GM18526 (cell line): ENCODE measurements around the gene ADAM17.

Experiments used
- POLR2A ChIP-seq: IDR thresholded peaks from 3 replicates; pipeline ENCODE4 v1.6.1; 2011; ENCODE audit not compliant: insufficient read length; ENCODE audit errors: extremely low read depth

ADAM17 gene

DNA sequence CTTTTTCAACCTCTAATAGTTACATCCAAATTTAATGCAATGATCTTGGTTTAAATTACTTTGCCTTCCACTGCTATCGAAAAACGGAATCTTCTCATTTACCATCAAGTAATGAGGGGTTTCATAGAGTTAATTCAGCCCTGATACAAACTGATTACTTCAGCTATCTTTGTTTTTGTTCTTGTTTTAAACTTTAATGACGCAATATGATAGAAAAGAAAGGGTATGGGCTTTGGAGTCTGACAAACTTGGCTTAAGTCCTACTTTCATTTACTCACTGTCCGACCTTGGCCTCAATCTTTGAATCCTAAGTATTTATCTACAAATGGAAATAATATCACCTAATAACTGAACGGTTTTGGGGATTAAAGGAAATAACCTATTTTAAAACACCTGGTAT lies 16.1 kb downstream of the ADAM17 start:
- no peak for TF ChIP-seq POLR2A

DNA sequence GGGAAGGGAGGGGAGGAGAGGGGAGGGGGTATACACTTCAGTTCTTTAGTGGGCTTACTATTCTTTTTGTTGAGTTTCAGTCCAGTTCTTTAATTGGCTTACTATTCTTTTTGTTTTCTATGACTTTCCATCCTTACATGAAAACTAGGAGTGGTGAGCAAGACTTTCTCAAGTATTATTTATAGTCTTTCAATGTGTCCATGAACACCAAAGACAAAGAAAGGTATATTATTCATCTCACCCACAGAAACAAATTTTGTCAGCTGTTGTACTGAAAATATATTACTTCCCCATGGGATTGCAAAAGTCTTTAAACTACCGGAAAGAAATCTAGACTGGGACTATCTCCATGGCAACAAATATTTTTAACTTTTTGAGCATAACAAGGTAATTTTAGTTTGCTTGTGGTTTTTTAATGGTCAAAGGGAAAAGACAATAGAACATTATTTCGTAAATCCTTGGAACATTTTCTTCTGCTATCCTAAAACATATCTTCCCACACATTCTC lies 17.6 kb downstream of the ADAM17 start:
- no peak for TF ChIP-seq POLR2A

DNA sequence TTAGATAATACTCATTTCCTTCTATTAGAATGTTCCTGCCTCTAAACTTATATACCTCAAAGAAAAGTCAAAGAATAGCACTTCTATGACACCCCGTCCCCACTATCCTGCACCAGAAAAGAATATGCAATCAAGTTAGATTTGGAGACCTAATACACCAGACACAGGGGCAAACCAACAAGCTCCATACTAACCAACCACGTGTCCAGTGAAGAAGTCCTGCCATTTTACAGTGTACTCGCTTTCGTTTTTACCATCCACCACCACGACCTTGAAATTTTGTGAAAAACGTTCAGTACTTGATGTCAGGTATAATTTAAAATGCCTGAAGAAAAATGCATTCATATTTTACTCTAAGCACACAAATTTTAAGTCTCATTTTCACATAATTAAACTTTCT lies 19.1 kb downstream of the ADAM17 start:
- no peak for TF ChIP-seq POLR2A

DNA sequence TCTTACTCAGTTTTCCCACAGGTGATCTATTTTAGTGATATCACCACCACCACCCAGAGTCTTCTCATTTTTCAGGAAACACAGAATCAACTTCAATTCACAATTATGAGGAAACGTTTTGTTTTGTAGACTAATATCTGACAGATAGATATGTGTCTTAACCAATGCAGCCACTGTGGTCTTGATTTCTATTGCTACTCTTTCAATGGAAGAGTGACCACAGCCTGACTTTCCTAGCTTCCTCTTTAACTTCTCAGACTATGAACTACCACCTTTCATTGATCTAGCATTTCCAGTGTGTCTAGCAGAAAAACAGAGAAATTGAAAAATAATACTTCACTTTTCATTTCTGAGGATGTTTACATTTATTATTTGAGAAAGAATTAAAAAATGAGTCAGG lies 20.5 kb downstream of the ADAM17 start:
- TF ChIP-seq POLR2A: no peak

DNA sequence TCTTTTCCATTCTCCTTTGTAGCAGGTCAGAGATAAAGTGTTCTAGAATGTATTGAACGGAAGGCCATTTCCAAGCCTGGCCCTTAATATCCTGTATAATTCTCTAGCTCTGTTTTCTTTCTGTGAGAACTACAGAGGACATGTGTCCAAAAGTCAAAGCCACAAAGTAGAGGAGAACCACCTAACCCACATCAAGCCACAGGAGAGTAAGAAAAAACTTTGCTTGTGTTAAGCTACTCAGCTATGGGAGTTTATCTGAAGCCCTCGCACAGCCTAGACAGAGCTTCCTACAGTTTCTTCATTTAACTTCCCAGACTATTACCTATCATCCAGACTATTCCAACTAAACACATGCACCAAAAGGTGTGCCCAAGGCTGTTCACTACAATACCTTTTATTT lies 22.0 kb downstream of the ADAM17 start:
- no peak for TF ChIP-seq POLR2A

DNA sequence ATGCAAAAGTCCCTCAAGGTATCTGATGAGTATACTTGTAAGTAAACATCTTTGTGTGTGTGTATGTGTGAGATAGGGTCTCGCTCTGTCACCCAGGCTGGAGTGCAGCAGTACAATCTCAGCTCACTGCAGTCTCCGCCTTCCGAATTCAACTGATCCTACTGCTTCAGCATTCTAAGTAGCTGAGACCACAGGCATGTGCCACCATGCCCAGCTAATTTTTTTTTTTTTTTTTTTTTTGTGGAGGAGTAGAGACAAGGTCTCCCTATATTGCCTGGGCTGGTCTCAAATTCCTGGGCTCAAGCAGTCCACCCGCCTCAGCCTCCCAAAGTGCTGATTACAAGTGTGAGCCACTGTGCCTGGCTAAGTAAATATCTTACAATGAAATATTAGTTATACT lies 23.2 kb downstream of the ADAM17 start:
- no peak for TF ChIP-seq POLR2A

DNA sequence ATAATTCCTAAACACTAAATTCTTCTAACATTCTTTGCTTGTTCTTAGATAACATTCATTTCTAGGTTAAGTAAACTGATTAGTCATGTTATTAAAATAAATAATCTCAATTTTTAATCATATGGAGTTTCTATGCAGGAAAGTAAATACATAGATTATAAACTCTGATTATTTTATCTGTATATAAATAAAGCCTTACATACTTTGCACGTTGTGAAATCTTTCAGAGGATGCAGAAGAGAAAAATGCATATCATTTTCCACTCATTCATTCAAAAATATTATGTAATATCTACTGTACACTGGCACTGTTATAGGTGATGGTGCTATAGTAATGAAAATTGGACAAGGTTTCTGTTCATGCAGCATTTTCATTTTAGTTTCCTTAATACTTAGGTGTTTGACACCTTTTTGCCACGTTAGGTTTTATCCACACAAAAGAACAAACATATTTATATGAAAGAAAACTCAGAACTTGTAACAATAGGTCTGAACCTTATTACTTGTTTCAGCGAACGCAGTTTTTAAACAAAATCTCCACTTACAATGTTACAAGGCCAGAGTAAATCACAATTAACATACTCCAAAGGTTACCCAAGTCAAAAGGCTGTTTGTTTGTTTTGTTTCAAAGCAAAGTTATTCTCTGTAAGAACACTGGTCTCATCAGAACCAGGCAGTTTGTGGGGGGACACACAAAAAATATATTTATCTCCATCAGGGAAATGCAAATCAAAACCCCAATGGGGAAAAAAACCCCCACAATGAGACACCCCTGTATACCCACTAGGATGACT lies 27.4 kb downstream of the ADAM17 start:
- TF ChIP-seq POLR2A: no peak

DNA sequence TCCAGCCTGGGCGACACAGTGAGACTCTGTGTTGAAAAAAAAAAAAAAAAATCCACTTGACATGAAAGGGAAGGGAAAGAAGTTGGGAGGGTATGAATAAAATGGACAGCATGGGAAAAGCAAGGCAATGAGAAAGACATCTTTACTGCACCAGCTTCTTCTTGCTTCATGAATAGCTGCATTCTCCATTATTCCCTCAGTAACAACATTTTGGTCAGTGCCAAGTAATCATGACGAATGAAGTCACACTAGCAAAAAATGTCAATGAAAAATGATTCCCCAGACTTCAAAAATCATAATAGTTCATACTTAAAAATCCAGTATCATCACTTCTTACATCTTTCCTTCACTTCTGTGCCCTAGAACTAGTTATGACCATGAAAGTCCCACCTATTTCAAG lies 30.4 kb downstream of the ADAM17 start:
- TF ChIP-seq POLR2A: no peak

DNA sequence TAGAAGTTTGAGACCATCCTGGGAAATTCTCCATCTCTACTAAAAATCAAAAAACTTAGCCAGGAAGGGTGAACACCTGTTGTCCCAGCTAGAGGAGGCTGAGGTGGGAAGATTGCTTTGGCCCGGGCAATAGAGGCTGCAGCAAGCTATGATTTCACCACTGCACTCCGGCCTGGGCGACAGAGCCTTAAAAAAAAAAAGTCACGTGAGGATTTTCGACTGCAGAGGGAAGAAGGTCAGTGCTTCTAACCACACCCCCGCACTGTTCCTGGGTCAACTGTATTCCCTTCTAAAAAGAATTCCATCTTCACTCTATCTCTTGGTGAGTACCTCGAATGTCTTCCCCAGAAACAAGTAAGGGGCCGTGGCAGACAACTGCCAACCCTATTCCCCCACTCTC lies 31.3 kb downstream of the ADAM17 start:
- no peak for TF ChIP-seq POLR2A

DNA sequence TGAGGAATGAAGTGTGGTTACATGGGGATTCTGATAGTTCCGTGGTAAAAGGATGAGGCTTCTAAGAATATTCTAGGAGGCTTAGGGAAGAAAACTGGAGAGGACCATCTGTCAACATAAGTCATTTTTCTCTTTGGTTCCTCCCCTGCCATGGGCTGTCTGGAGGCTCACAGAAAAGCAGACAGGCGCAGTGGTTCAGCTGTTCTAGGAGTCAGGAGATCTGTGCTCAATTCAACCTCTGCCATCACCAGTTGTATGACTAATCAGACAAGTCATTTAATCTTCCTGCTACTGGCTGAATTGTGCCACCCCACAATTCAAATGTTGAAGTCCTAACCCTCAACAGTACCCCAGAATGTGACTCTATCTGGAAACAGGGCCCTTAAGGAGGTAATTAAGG lies 36.4 kb downstream of the ADAM17 start:
- no peak for TF ChIP-seq POLR2A

DNA sequence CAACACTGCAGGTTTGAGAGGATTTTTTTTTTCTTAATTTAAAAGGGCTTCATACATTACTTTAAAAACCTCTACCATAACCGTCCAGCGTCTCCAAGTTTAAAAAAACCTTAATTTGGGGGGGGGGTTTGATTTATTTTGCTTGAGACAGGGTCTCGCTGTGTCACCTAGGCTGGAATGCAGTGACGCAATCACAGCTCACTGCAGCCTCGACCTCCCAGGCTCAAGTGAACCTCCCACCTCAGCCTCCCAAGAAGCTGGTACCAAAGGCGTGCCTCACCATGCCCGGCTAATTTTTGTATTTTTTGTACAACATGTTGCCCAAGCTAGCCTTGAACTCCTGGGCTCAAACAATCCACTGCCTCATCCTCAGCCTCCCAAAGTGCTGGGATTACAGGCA lies 36.9 kb downstream of the ADAM17 start:
- TF ChIP-seq POLR2A: no peak

DNA sequence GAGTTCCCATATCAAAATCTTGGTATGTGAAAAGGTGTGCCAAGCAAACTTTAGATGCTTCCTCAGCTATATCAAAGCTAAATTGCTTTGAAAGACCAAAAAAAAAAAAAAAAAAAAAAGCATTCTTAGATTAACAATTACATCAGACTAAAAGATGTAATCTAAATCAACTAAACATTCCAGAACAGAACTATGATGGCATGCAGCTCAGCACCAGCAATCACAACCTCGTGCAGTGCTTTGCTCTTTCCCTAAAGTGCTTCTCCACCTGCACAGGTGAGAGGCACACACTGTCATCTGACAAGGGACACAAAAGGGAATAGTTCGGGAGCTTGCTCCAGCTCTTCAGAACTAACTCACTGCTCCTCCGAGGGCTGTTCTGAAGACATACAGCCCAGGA lies 37.5 kb downstream of the ADAM17 start:
- no peak for TF ChIP-seq POLR2A

DNA sequence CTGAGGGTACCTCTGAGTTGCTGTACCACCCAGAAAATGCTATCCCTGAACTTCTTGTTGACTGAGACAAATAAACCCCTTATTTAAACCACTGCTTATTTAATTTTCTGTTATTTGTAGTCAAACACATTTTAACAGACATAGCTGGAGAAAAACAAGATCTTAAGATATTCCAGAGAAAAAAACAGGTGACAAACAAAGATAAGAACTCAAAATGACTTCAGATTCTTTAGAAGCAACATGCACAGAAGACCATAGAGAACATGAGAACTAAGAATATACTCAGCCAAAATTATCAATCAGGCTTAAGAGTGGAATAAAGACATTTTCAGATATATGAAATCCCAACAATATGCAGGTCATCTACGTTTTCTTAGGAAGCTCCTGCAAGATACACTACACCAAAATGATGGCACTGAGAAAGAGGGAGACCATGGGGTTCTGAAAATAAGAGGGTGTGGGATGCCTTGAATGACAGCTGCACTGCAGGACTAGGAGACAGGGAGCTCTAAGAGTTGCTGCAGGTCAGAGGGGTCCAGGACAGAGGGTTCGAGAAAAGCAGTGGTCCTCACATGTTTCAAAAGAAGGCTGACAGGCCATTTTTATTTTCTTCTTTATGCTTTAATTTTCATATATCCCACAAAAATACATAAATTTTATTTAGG lies 38.4 kb downstream of the ADAM17 start:
- no peak for TF ChIP-seq POLR2A

DNA sequence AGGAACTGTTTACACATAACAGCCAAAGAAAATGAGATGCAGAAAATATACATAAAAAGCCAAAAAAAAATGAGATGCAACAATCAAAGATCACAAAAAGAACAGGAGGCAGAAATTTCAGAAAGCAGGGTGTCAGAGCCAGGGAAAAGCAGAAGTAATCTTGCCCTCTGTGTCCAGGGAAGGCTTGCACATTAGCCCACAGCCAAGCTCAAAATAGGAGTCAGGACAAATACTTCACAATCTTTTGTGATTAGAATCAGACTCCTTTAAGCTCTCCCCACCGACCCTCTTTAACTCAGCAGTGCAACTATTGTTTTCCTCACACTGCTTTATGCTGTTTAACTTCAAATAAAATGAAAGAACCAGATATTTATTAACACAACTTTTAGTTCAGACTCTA lies 46.7 kb downstream of the ADAM17 start:
- no peak for TF ChIP-seq POLR2A

DNA sequence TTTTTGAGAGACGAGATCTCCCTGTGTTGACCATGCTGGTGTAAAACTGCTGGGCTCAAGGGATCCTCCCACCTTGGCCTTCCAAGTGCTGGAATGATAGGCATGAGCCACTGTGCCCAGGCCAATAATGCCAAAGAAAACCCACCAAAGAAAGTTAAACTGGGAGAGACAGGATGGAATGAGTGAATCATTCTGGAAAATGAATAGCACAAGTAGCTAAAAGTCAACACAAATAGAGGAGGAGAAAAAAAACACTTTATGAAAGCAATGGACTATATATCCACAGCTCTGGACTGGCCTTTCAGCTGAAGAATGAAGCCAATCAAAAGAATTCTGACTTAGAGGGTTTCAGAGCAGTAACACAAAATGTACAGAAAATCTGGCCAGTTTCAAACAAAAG lies 57.4 kb downstream of the ADAM17 start:
- no peak for TF ChIP-seq POLR2A

DNA sequence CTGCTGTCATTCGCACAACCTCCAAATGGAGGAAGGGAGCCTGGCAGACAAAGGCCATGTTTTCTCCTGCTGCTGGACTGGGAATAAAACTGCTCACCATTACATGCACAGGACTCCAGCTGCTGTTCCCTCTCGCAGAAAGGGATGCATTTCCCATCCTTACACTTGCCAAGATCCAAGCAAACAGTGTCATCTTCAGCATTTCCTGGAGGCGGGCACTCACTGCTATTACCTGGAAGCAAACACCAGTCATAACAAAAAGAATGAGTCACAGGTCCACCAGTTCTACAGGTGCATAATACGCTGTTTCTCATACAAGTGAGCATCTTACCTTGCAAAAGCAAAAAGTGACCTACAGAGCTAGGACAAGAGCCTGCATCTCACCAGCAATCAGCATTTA lies 58.6 kb downstream of the ADAM17 start:
- no peak for TF ChIP-seq POLR2A

DNA sequence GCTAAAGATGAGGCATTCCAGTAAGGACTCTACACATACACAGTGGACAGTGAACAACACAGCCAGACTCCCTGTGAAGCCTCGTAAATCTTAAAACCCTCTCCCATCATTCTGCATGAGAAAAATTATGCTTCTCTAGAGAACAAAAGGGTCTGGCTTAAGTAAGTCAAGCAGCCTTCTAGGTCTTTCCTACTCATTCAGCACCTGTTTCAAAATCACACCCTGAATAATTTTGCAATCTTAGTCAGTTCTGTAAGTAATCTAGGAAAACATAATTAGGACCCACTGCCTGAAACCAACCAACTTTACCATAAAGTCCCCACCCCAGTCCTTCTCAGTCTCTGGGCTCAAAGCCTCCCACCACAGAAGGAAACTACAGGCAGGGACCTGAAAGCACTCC lies 61.5 kb downstream of the ADAM17 start:
- no peak for TF ChIP-seq POLR2A
